Liver (tissue), 3 donors: ENCODE results near the gene CSTPP1.

Source experiments
- CTCF ChIP-seq: fragments of 150-350 bp; IDR thresholded peaks from 2 replicates; pipeline ENCODE4 v1.5.1; 2017; ENCODE audit warnings: improper control_type of control experiment, low read depth, low read length; ENCODE audit not compliant: missing input control
- EGR1 ChIP-seq, 2 donors: IDR thresholded peaks; 2 replicates each; pipeline ENCODE4 v1.6.1; 2016 to 2018; ENCODE audit warnings: antibody characterized with exemption in 2 of 2, low read depth in 2 of 2
- FOXA1 ChIP-seq: IDR thresholded peaks from 2 replicates; pipeline ENCODE4 v1.6.1; 2016; ENCODE audit warnings: antibody characterized with exemption
- TAF1 ChIP-seq: conservative IDR thresholded peaks from 2 replicates; pipeline ENCODE4 v1.6.1; 2016; ENCODE audit warnings: antibody characterized with exemption, mild to moderate bottlenecking
- YY1 ChIP-seq: IDR thresholded peaks from 2 replicates; pipeline ENCODE4 v1.6.1; 2016; ENCODE audit warnings: antibody characterized with exemption, mild to moderate bottlenecking
- TF ChIP-seq, protein P1 (sequence below): IDR thresholded peaks from 2 replicates; pipeline ENCODE4 v1.6.1; 2016; ENCODE audit warnings: antibody characterized with exemption
- donor health status: healthy.
- donor health status: healthy.

- TF ChIP-seq YY1: no peak
- TF ChIP-seq FOXA1: no peak
- no peak for TF ChIP-seq CTCF
- TF ChIP-seq, protein P1, sequence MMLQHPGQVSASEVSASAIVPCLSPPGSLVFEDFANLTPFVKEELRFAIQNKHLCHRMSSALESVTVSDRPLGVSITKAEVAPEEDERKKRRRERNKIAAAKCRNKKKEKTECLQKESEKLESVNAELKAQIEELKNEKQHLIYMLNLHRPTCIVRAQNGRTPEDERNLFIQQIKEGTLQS: no peak
- TF ChIP-seq EGR1 (IDR thresholded peaks at IDR 0.05; ENCODE audit: low read depth in 2 of 2): no peak
- TF ChIP-seq TAF1: no peak
Measured at GRCh38 chr11:47044119-47044518, 107.6 kb downstream of the CSTPP1 start.
